K562 (cell line): ENCODE measurements around the gene PIGV. TPM values are rescaled to one million over a fixed set of nuclear protein-coding genes. Genes with fewer than 3 reads are reported as not detected.

ENCODE experiments used
- polyA plus RNA-seq, 8 experiments: library from polyadenylated mRNA; depleted of rRNA in 4 of 8; stranded (reverse) in 5 of 8; unstranded in 3 of 8; fragments of >200 nt; fragmentation: Nextera tagmentation in 2 of 8; fragmentation: Illumina TruSeq in 1 of 8; extraction: Ambion mirVana in 2 of 8; extraction: Trizol in 1 of 8; gene quantifications; 2 replicates each; pipeline versions ENCODE4 v1.2.1 to v1.2.3, GENCODE V29; 2011 to 2014; ENCODE audit warnings: inconsistent platforms in 1 of 8, missing spikeins in 1 of 8
- small RNA-seq: library from RNA; depleted of rRNA; stranded (forward); fragments of <200 nt; gene quantifications from one replicate; pipeline ENCODE3, GENCODE V24; 2014
- total RNA-seq, 7 experiments: library from RNA; depleted of rRNA in 6 of 7; stranded (reverse); fragments of >200 nt in 6 of 7; fragmentation: Illumina TruSeq in 2 of 7; extraction: Trizol in 2 of 7; gene quantifications; 2 replicates each; pipeline versions ENCODE4 v1.2.1 to v1.2.3, GENCODE V29; 2011 to 2021; ENCODE audit warnings: low replicate concordance in 1 of 7

Gene PIGV
- total and polyA plus RNA-seq, 9 of the 15 experiments (the other 6 are each of a cell fraction or from before 2014, with no cell fraction given), result 8.4 to 21.8 (median 11.7) TPM

Small RNA genes within 50 kb of the gene (small RNA-seq; reads per million reads assigned to genes)
- not detected for gene RN7SL165P

Other genes with a start within 250 kb of the PIGV start
Only the 7 nearest of the 10 such genes appear.
- gene ARID1A, start 91.9 kb upstream of the PIGV start, total RNA-seq (2014; rRNA removed), result 22.1 and 28.9 TPM in 2 replicates
- gene ARID1A, start 91.9 kb upstream of the PIGV start, total RNA-seq (2014; rRNA removed; fragmentation: Illumina TruSeq; extraction: Trizol), result 23.9 and 24.6 TPM in 2 replicates
- 22.5 and 25.3 TPM in 2 replicates for gene ARID1A, start 91.9 kb upstream of the PIGV start, total RNA-seq (2015; rRNA removed; fragmentation: Illumina TruSeq; extraction: Trizol)
- gene ARID1A, start 91.9 kb upstream of the PIGV start, total RNA-seq (2021), result 74.6 and 88.3 TPM in 2 replicates
- 12.9 and 27.1 TPM in 2 replicates for gene ARID1A, start 91.9 kb upstream of the PIGV start, polyA plus RNA-seq (2011; rRNA removed)
- 70.1 and 79.0 TPM in 2 replicates for gene ARID1A, start 91.9 kb upstream of the PIGV start, polyA plus RNA-seq (2014; fragmentation: Illumina TruSeq; extraction: Trizol)
- gene ARID1A, start 91.9 kb upstream of the PIGV start, polyA plus RNA-seq (2014; fragmentation: Nextera tagmentation; extraction: Ambion mirVana), result 10 to 100 TPM in 1 of 2 experiments, 1 to 10 TPM in 1; 8.3 to 20.2 TPM
- 38.6 and 38.7 TPM in 2 replicates for gene ARID1A, start 91.9 kb upstream of the PIGV start, polyA plus RNA-seq (2014; rRNA removed)
- gene ZDHHC18, start 38.7 kb downstream of the PIGV start, total RNA-seq (2014; rRNA removed), result 8.2 and 12.4 TPM in 2 replicates
- 9.5 and 15.5 TPM in 2 replicates for gene ZDHHC18, start 38.7 kb downstream of the PIGV start, total RNA-seq (2014; rRNA removed; fragmentation: Illumina TruSeq; extraction: Trizol)
- 13.3 and 15.8 TPM in 2 replicates for gene ZDHHC18, start 38.7 kb downstream of the PIGV start, total RNA-seq (2015; rRNA removed; fragmentation: Illumina TruSeq; extraction: Trizol)
- 27.4 and 28.9 TPM in 2 replicates for gene ZDHHC18, start 38.7 kb downstream of the PIGV start, total RNA-seq (2021)
- gene ZDHHC18, start 38.7 kb downstream of the PIGV start, polyA plus RNA-seq (2011; rRNA removed), result 31.6 and 51.2 TPM in 2 replicates
- gene ZDHHC18, start 38.7 kb downstream of the PIGV start, polyA plus RNA-seq (2014; fragmentation: Illumina TruSeq; extraction: Trizol), result 31.0 and 35.6 TPM in 2 replicates
- under 1 TPM; 0.42 to 0.45 TPM for gene ZDHHC18, start 38.7 kb downstream of the PIGV start, polyA plus RNA-seq (2014; fragmentation: Nextera tagmentation; extraction: Ambion mirVana)
- gene ZDHHC18, start 38.7 kb downstream of the PIGV start, polyA plus RNA-seq (2014; rRNA removed), result 23.7 and 27.8 TPM in 2 replicates
- gene SFN, start 75.2 kb downstream of the PIGV start, total RNA-seq (2014; rRNA removed), result 2.2 and 2.7 TPM in 2 replicates
- 0.38 and 0.73 TPM in 2 replicates for gene SFN, start 75.2 kb downstream of the PIGV start, total RNA-seq (2014; rRNA removed; fragmentation: Illumina TruSeq; extraction: Trizol)
- 2.0 and 3.0 TPM in 2 replicates for gene SFN, start 75.2 kb downstream of the PIGV start, total RNA-seq (2015; rRNA removed; fragmentation: Illumina TruSeq; extraction: Trizol)
- 3.1 and 3.7 TPM in 2 replicates for gene SFN, start 75.2 kb downstream of the PIGV start, total RNA-seq (2021)
- 0.86 and 1.7 TPM in 2 replicates for gene SFN, start 75.2 kb downstream of the PIGV start, polyA plus RNA-seq (2011; rRNA removed)
- gene SFN, start 75.2 kb downstream of the PIGV start, polyA plus RNA-seq (2014; fragmentation: Illumina TruSeq; extraction: Trizol), result 2.7 and 3.4 TPM in 2 replicates
- under 1 TPM; 0.10 to 0.11 TPM for gene SFN, start 75.2 kb downstream of the PIGV start, polyA plus RNA-seq (2014; fragmentation: Nextera tagmentation; extraction: Ambion mirVana)
- gene SFN, start 75.2 kb downstream of the PIGV start, polyA plus RNA-seq (2014; rRNA removed), result 3.8 and 3.9 TPM in 2 replicates
- gene GPN2, start 102.3 kb downstream of the PIGV start, total RNA-seq (2014; rRNA removed), result 16.3 and 26.7 TPM in 2 replicates
- 19.3 and 20.4 TPM in 2 replicates for gene GPN2, start 102.3 kb downstream of the PIGV start, total RNA-seq (2014; rRNA removed; fragmentation: Illumina TruSeq; extraction: Trizol)
- gene GPN2, start 102.3 kb downstream of the PIGV start, total RNA-seq (2015; rRNA removed; fragmentation: Illumina TruSeq; extraction: Trizol), result 27.0 and 28.0 TPM in 2 replicates
- 58.8 and 59.0 TPM in 2 replicates for gene GPN2, start 102.3 kb downstream of the PIGV start, total RNA-seq (2021)
- gene GPN2, start 102.3 kb downstream of the PIGV start, polyA plus RNA-seq (2011; rRNA removed), result 45.1 and 64.7 TPM in 2 replicates
- gene GPN2, start 102.3 kb downstream of the PIGV start, polyA plus RNA-seq (2014; fragmentation: Illumina TruSeq; extraction: Trizol), result 23.2 and 34.0 TPM in 2 replicates
- 10 to 100 TPM in 1 of 2 experiments, 1 to 10 TPM in 1; 9.9 to 11.4 TPM for gene GPN2, start 102.3 kb downstream of the PIGV start, polyA plus RNA-seq (2014; fragmentation: Nextera tagmentation; extraction: Ambion mirVana)
- 17.4 and 31.8 TPM in 2 replicates for gene GPN2, start 102.3 kb downstream of the PIGV start, polyA plus RNA-seq (2014; rRNA removed)
- 16.4 and 21.0 TPM in 2 replicates for gene GPATCH3, start 112.5 kb downstream of the PIGV start, total RNA-seq (2014; rRNA removed)
- 8.6 and 9.9 TPM in 2 replicates for gene GPATCH3, start 112.5 kb downstream of the PIGV start, total RNA-seq (2014; rRNA removed; fragmentation: Illumina TruSeq; extraction: Trizol)
- gene GPATCH3, start 112.5 kb downstream of the PIGV start, total RNA-seq (2015; rRNA removed; fragmentation: Illumina TruSeq; extraction: Trizol), result 15.3 and 16.2 TPM in 2 replicates
- gene GPATCH3, start 112.5 kb downstream of the PIGV start, total RNA-seq (2021), result 22.5 and 23.0 TPM in 2 replicates
- gene GPATCH3, start 112.5 kb downstream of the PIGV start, polyA plus RNA-seq (2011; rRNA removed), result 5.4 and 7.2 TPM in 2 replicates
- gene GPATCH3, start 112.5 kb downstream of the PIGV start, polyA plus RNA-seq (2014; fragmentation: Illumina TruSeq; extraction: Trizol), result 14.4 and 17.5 TPM in 2 replicates
- 1 to 10 TPM; 1.6 to 4.9 TPM for gene GPATCH3, start 112.5 kb downstream of the PIGV start, polyA plus RNA-seq (2014; fragmentation: Nextera tagmentation; extraction: Ambion mirVana)
- 13.3 and 16.1 TPM in 2 replicates for gene GPATCH3, start 112.5 kb downstream of the PIGV start, polyA plus RNA-seq (2014; rRNA removed)
- gene NR0B2, start 126.0 kb downstream of the PIGV start, total RNA-seq (2014; rRNA removed), result not detected in 2 replicates
- not detected in 2 replicates for gene NR0B2, start 126.0 kb downstream of the PIGV start, total RNA-seq (2014; rRNA removed; fragmentation: Illumina TruSeq; extraction: Trizol)
- not detected in 2 replicates for gene NR0B2, start 126.0 kb downstream of the PIGV start, total RNA-seq (2015; rRNA removed; fragmentation: Illumina TruSeq; extraction: Trizol)
- not detected in 2 replicates for gene NR0B2, start 126.0 kb downstream of the PIGV start, total RNA-seq (2021)
- not detected in 2 replicates for gene NR0B2, start 126.0 kb downstream of the PIGV start, polyA plus RNA-seq (2011; rRNA removed)
- not detected in 2 replicates for gene NR0B2, start 126.0 kb downstream of the PIGV start, polyA plus RNA-seq (2014; fragmentation: Illumina TruSeq; extraction: Trizol)
- gene NR0B2, start 126.0 kb downstream of the PIGV start, polyA plus RNA-seq (2014; fragmentation: Nextera tagmentation; extraction: Ambion mirVana), result not detected
- not detected in 2 replicates for gene NR0B2, start 126.0 kb downstream of the PIGV start, polyA plus RNA-seq (2014; rRNA removed)
- 234 and 265 TPM in 2 replicates for gene NUDC, start 133.8 kb downstream of the PIGV start, total RNA-seq (2014; rRNA removed)
- gene NUDC, start 133.8 kb downstream of the PIGV start, total RNA-seq (2014; rRNA removed; fragmentation: Illumina TruSeq; extraction: Trizol), result 83.1 and 86.9 TPM in 2 replicates
- 156 and 157 TPM in 2 replicates for gene NUDC, start 133.8 kb downstream of the PIGV start, total RNA-seq (2015; rRNA removed; fragmentation: Illumina TruSeq; extraction: Trizol)
- gene NUDC, start 133.8 kb downstream of the PIGV start, total RNA-seq (2021), result 160 and 170 TPM in 2 replicates
- gene NUDC, start 133.8 kb downstream of the PIGV start, polyA plus RNA-seq (2011; rRNA removed), result 42.5 and 59.7 TPM in 2 replicates
- gene NUDC, start 133.8 kb downstream of the PIGV start, polyA plus RNA-seq (2014; fragmentation: Illumina TruSeq; extraction: Trizol), result 202 and 219 TPM in 2 replicates
- 10 to 100 TPM in 1 of 2 experiments, 1 to 10 TPM in 1; 9.8 to 18.1 TPM for gene NUDC, start 133.8 kb downstream of the PIGV start, polyA plus RNA-seq (2014; fragmentation: Nextera tagmentation; extraction: Ambion mirVana)
- 126 and 149 TPM in 2 replicates for gene NUDC, start 133.8 kb downstream of the PIGV start, polyA plus RNA-seq (2014; rRNA removed)